ENCODE measurements around the gene TMEM9.

Gene TMEM9

DNA sequence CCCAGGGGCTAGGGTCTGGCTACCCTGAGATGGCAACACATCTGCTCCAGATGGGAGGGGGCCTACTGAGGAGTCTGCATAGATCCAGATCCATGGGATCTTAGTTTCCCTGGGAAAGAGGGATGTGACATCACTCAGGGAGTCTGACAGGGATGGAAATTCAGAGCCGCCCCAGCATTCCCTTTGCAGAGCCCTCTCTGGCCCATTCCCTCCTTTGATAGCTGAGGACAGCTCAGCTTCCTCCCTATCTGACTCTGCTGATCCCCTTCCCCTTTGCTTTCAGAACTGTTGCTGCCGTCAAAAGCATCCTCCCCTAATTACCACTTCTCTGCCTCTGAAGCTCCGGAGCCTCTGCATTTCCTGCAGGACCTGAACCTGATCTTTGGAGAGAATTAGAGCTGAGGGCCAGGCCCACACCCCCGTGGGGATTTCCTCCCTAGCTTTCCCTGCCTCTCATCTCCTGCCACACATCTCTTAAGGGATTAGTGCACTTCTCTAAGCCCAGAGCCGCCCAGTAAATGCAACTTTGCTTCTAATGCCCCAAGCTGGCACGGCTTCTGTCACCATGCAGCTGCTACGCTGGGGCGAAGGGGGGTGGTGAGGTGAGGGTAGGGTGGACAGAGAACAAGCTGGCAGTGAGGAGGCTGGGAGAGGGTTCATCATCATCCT lies 17.8 kb downstream of the TMEM9 start:
- TF ChIP-seq, protein P1, sequence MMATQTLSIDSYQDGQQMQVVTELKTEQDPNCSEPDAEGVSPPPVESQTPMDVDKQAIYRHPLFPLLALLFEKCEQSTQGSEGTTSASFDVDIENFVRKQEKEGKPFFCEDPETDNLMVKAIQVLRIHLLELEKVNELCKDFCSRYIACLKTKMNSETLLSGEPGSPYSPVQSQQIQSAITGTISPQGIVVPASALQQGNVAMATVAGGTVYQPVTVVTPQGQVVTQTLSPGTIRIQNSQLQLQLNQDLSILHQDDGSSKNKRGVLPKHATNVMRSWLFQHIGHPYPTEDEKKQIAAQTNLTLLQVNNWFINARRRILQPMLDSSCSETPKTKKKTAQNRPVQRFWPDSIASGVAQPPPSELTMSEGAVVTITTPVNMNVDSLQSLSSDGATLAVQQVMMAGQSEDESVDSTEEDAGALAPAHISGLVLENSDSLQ (IDR thresholded peaks at IDR 0.05), result no peak
- TF ChIP-seq ELF4 (IDR thresholded peaks at IDR 0.05), result no peak
- TF ChIP-seq ZNF384 (IDR thresholded peaks at IDR 0.05), result no peak
- TF ChIP-seq L3MBTL2 (conservative IDR thresholded peaks at IDR 0.05), result no peak
- TF ChIP-seq CTBP1 (IDR thresholded peaks at IDR 0.05; ENCODE audit: borderline replicate concordance), result no peak
- no peak for TF ChIP-seq ARNT (IDR thresholded peaks at IDR 0.05)
- TF ChIP-seq SP1 (IDR thresholded peaks at IDR 0.05), result no peak
- no peak for TF ChIP-seq SUZ12 (IDR thresholded peaks at IDR 0.05)
- no peak for TF ChIP-seq FOXM1 (IDR thresholded peaks at IDR 0.05; ENCODE audit: borderline replicate concordance)
- no peak for TF ChIP-seq TARDBP (IDR thresholded peaks at IDR 0.05)
- no peak for TF ChIP-seq BHLHE40 (IDR thresholded peaks at IDR 0.05; ENCODE audit: borderline replicate concordance)
- POLR2A ChIA-PET, result no interaction called here
- CTCF ChIA-PET, result interaction anchor here (1.3 kb wide), 1 partner anchor 87 kb away, joined by 3 read pairs; no protein-coding TSS in a partner anchor
- DNase-seq (ENCODE audit: extremely low spot score), result no peak

DNA sequence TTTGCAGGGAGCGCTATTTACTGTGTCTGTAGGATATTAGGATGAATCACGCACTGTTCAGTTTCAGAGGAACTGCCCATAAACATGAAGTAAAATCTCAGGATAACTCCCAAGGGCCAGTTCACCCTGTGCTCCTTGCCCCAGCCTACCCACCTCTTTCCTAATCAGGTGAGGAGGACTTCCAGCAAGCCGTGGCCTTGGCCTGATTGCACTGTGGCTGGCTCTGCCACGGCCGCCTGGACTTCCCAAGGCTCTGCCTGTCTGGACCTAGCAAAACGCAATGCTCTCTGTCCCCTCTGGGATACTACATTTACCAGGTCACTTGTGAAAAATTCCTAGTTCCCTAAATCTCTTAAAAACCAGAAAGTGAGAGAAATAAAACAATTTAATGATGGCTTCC lies 19.9 kb downstream of the TMEM9 start:
- CTCF ChIA-PET, result no interaction called here
- POLR2A ChIA-PET, result no interaction called here
- DNase-seq (ENCODE audit: extremely low spot score), result no peak
- TF ChIP-seq ARNT (IDR thresholded peaks at IDR 0.05) (no peak), FOXK2 (IDR thresholded peaks at IDR 0.05) (no peak), FOXM1 (IDR thresholded peaks at IDR 0.05; ENCODE audit: borderline replicate concordance) (no peak), SUZ12 (IDR thresholded peaks at IDR 0.05) (no peak), FOXA1 (IDR thresholded peaks at IDR 0.05) (no peak), NFRKB (IDR thresholded peaks at IDR 0.05) (no peak), L3MBTL2 (conservative IDR thresholded peaks at IDR 0.05) (no peak), CTBP1 (IDR thresholded peaks at IDR 0.05; ENCODE audit: borderline replicate concordance) (no peak)

DNA sequence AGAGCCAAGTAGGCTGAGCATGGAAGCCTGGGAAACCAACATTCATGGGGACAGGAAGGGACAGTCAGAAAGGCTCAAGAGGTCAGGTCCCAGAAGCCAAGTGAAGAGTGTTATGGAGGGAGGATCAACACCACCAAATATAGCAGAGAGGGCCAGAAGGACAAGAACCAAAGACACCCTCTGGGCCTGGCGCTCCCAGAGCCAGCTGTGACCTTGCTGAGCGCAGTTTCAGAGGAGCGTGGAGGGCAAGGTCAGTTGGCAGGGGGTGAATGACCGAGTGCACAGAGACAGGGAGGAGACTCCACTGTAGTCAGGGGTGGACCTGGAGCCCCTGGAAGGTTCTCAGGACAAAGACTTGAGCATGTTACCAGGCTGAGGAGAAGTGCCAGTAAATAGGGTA lies 22.9 kb downstream of the TMEM9 start:
- CTCF ChIA-PET, result no interaction called here
- TF ChIP-seq FOXM1 (IDR thresholded peaks at IDR 0.05; ENCODE audit: borderline replicate concordance) (no peak), SP1 (IDR thresholded peaks at IDR 0.05) (no peak), FOXK2 (IDR thresholded peaks at IDR 0.05) (no peak), TARDBP (IDR thresholded peaks at IDR 0.05) (no peak), L3MBTL2 (conservative IDR thresholded peaks at IDR 0.05) (no peak), ARNT (IDR thresholded peaks at IDR 0.05) (no peak), ZNF384 (IDR thresholded peaks at IDR 0.05) (no peak), BHLHE40 (IDR thresholded peaks at IDR 0.05; ENCODE audit: borderline replicate concordance) (no peak), ELF4 (IDR thresholded peaks at IDR 0.05) (no peak), LEF1 (IDR thresholded peaks at IDR 0.05; ENCODE audit: borderline replicate concordance) (no peak), NFRKB (IDR thresholded peaks at IDR 0.05) (no peak), HDGF (IDR thresholded peaks at IDR 0.05; ENCODE audit: borderline replicate concordance) (no peak), FOXA1 (IDR thresholded peaks at IDR 0.05) (no peak), SUZ12 (IDR thresholded peaks at IDR 0.05) (no peak), CTBP1 (IDR thresholded peaks at IDR 0.05; ENCODE audit: borderline replicate concordance) (no peak)
- TF ChIP-seq, protein P1 (IDR thresholded peaks at IDR 0.05), result no peak
- DNase-seq (ENCODE audit: extremely low spot score), result no peak
- POLR2A ChIA-PET, result no interaction called here

DNA sequence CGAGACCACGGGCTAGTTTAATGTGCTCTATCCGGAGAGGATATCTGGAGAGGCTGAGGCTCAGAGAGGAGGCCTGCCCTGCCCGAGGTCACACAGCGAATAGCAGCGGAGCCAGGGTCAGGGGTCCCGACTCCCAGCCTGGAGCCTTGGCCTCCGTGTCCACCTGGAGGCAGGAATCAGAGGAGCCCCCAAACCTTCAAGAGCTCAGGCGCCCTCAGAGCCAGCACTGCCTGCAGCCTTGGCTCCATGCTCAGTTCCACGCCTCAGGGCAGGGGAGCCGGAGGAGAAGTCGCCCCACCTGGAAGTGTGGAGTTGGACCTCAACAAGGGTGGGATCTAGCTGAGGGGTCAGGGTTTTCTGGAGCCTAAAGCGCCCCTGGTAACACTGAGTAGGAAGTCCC lies 25.3 kb downstream of the TMEM9 start:
- ChIA-PET CTCF (interaction anchor here (1.8 kb wide), 1 partner anchor 10 kb away, joined by 5 read pairs; no protein-coding TSS in a partner anchor), POLR2A (no interaction called here)
- TF ChIP-seq ARNT (IDR thresholded peaks at IDR 0.05), result no peak
- TF ChIP-seq FOXA1 (IDR thresholded peaks at IDR 0.05), result no peak
- TF ChIP-seq TARDBP (IDR thresholded peaks at IDR 0.05), result no peak
- no peak for TF ChIP-seq FOXM1 (IDR thresholded peaks at IDR 0.05; ENCODE audit: borderline replicate concordance)
- no peak for TF ChIP-seq L3MBTL2 (conservative IDR thresholded peaks at IDR 0.05)
- no peak for TF ChIP-seq HDGF (IDR thresholded peaks at IDR 0.05; ENCODE audit: borderline replicate concordance)
- no peak for TF ChIP-seq CTBP1 (IDR thresholded peaks at IDR 0.05; ENCODE audit: borderline replicate concordance)
- TF ChIP-seq ZNF384 (IDR thresholded peaks at IDR 0.05), result no peak
- TF ChIP-seq, protein P1 (IDR thresholded peaks at IDR 0.05), result no peak
- TF ChIP-seq FOXK2 (IDR thresholded peaks at IDR 0.05), result no peak
- TF ChIP-seq SP1 (IDR thresholded peaks at IDR 0.05), result no peak
- TF ChIP-seq BHLHE40 (IDR thresholded peaks at IDR 0.05; ENCODE audit: borderline replicate concordance), result no peak
- no peak for TF ChIP-seq SUZ12 (IDR thresholded peaks at IDR 0.05)
- TF ChIP-seq LEF1 (IDR thresholded peaks at IDR 0.05; ENCODE audit: borderline replicate concordance), result no peak
- DNase-seq (ENCODE audit: extremely low spot score), result no peak

DNA sequence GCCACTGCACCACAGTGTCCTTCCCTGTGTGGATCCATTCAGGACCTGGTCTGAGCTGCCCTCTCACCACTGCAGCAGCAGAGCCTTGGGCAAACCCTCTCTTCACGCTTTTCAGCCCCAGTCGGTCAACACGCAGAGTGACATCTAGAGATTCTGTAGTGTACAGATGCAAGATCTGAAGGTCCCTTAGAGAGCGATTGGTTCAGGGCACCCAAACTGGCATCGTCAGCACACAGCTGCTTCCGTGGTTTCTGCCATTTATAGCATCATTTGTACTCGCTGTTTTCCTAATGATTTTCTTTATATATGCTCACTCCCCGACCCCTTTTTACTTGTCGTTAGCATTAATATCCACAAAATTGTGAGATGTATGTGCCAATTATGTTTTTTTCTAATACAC lies 25.8 kb downstream of the TMEM9 start:
- POLR2A ChIA-PET, result no interaction called here
- no peak for DNase-seq (ENCODE audit: extremely low spot score)
- CTCF ChIA-PET, result interaction anchor here (1.8 kb wide), 1 partner anchor 9 kb away, joined by 5 read pairs; no protein-coding TSS in a partner anchor
- TF ChIP-seq CTBP1 (IDR thresholded peaks at IDR 0.05; ENCODE audit: borderline replicate concordance), result no peak
- no peak for TF ChIP-seq ZNF384 (IDR thresholded peaks at IDR 0.05)
- TF ChIP-seq LEF1 (IDR thresholded peaks at IDR 0.05; ENCODE audit: borderline replicate concordance), result no peak
- TF ChIP-seq L3MBTL2 (conservative IDR thresholded peaks at IDR 0.05), result no peak
- no peak for TF ChIP-seq ARNT (IDR thresholded peaks at IDR 0.05)
- TF ChIP-seq SUZ12 (IDR thresholded peaks at IDR 0.05), result no peak
- TF ChIP-seq FOXM1 (IDR thresholded peaks at IDR 0.05; ENCODE audit: borderline replicate concordance), result no peak
- no peak for TF ChIP-seq HDGF (IDR thresholded peaks at IDR 0.05; ENCODE audit: borderline replicate concordance)
- no peak for TF ChIP-seq BHLHE40 (IDR thresholded peaks at IDR 0.05; ENCODE audit: borderline replicate concordance)
- no peak for TF ChIP-seq SP1 (IDR thresholded peaks at IDR 0.05)

All from HEK293T (cell line).